Cardiac fibroblast (primary cell): ENCODE measurements around the gene SPINT2.
"Not testable (repeated sequence)": the region's sequence is repeated elsewhere in the genome, so short reads cannot be mapped to it uniquely, and the experiment has no call there.

Experiments used
- DNase-seq, 2 donors: peaks; one replicate each; pipeline versions ENCODE4 v3.0.0 to v3.0.0-alpha.2; 2010; ENCODE audit warnings: low read depth in 2 of 2
- H3K4me3 ChIP-seq, 2 donors: replicated peaks in 1 of 2; 1 replicate in 1 of 2; 2 replicates in 1 of 2; pipeline ENCODE4 v1.5.1; 2011; ENCODE audit warnings: low read depth in 2 of 2, low read length in 2 of 2, mild to moderate bottlenecking in 2 of 2, moderate library complexity in 1 of 2
- TF ChIP-seq, protein P1 (sequence below): IDR thresholded peaks from one replicate; pipeline ENCODE4 v1.5.1; 2011; ENCODE audit warnings: low read depth, mild to moderate bottlenecking, low read length, inconsistent platforms

Gene SPINT2

GRCh38 chr19:38250821-38251563, 13.4 kb upstream of the SPINT2 start:
- TF ChIP-seq, protein P1, sequence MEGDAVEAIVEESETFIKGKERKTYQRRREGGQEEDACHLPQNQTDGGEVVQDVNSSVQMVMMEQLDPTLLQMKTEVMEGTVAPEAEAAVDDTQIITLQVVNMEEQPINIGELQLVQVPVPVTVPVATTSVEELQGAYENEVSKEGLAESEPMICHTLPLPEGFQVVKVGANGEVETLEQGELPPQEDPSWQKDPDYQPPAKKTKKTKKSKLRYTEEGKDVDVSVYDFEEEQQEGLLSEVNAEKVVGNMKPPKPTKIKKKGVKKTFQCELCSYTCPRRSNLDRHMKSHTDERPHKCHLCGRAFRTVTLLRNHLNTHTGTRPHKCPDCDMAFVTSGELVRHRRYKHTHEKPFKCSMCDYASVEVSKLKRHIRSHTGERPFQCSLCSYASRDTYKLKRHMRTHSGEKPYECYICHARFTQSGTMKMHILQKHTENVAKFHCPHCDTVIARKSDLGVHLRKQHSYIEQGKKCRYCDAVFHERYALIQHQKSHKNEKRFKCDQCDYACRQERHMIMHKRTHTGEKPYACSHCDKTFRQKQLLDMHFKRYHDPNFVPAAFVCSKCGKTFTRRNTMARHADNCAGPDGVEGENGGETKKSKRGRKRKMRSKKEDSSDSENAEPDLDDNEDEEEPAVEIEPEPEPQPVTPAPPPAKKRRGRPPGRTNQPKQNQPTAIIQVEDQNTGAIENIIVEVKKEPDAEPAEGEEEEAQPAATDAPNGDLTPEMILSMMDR, result no peak
- H3K4me3 ChIP-seq, result no peak overlapping the region
- DNase-seq, result peak; percentile 29 to 78

DNA sequence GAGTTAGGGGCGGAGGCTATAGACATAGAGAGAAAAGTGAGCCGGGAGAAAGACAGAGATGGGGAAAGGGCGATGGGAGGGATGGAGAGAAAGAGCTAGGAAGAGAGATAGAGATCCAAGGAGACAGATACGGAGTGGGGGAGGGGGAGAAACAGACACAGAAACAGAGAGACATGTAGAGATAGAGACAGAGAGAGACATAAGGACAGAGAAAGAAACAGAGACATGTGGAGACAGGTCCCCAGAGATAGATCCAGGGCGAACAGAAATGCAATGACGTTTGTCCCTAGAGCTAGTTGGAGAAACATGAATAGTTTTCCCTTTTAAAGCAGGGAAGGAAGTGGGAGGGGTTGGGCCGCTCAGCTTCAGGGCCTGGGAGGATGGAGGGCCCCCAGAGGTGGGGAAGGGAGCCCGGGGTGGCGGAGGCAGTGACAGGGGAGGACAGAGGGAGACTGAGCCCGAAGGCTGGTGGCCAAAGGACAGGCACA, 12.8 kb upstream of the SPINT2 start:
- DNase-seq, result peak; percentile 40 to 59
- H3K4me3 ChIP-seq, result no peak overlapping the region
- TF ChIP-seq, protein P1, result no peak

DNA sequence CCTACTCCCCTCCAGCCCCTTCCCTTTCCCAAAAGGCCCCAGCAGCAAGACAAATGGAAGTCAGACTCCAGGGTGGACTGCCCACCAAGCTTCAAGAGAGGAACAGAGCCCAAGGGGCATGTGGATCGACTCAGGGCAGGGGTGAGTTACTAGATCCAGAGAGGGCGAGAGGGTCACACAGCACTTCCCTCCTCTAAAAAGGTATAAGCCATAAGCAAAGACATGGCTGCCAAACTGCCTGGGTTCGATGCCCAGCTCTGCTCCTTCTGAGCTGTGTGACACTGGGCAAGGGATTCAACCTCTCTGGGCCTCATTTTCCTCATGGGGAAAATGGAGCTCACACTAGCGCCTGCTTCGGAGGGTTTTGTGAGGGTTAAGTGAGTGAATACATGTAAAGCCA, 12.0 kb upstream of the SPINT2 start:
- no peak overlapping the region for H3K4me3 ChIP-seq
- TF ChIP-seq, protein P1, result no peak
- DNase-seq, result no peak

GRCh38 chr19:38252941-38253691, 11.3 kb upstream of the SPINT2 start:
- no peak overlapping the region for H3K4me3 ChIP-seq
- TF ChIP-seq, protein P1, result no peak
- DNase-seq, result no peak

DNA sequence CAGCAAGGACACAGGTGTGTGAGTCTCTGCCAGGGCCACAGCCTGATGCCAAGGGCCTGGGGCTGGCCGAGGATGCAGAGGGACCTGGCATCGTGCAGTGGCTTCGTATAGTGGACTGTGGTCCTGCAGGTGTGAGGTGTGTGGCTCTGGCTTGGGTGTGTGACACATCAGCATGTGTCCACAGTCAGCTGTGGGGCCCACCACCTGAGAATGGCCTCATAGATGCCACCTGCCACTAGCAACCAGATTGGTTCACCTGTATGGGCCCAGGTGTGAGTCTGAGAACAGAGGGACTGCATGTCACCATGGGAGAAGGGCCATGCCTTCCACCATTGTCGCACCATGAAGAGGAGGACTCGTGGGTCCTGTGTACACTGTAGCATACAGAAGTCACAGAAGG, 10.6 kb upstream of the SPINT2 start:
- no peak for DNase-seq
- H3K4me3 ChIP-seq, result no peak overlapping the region
- TF ChIP-seq, protein P1, result no peak

- peak overlapping the region; percentile 42 for H3K4me3 ChIP-seq
- TF ChIP-seq, protein P1, result no peak
- DNase-seq, result no peak
Measured at GRCh38 chr19:38255383-38256014, 8.9 kb upstream of the SPINT2 start.

DNA sequence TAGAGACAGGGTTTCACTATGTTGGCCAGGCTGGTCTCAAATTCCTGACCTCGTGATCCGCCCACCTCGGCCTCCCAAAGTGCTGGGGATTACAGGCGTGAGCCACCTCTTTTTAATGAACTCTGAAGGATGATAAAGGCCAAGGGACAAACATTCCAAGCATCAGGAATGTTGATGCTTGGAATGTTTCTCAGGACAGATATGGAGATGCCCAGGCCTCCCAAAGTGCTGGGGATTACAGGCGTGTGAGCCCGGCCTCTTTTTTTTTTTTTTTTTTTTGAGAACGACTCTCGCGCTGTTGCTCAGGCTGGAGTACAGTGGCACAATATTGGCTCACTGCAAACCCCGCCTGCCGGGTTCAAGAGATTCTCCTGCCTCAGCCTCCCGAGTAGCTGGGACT, 2.4 kb upstream of the SPINT2 start:
- not testable (repeated sequence) for DNase-seq

More for the DNA sequence above, 2.4 kb upstream of the SPINT2 start:
- not testable (repeated sequence) for H3K4me3 ChIP-seq
